ENCODE measurements around the gene FLRT2.

DNA sequence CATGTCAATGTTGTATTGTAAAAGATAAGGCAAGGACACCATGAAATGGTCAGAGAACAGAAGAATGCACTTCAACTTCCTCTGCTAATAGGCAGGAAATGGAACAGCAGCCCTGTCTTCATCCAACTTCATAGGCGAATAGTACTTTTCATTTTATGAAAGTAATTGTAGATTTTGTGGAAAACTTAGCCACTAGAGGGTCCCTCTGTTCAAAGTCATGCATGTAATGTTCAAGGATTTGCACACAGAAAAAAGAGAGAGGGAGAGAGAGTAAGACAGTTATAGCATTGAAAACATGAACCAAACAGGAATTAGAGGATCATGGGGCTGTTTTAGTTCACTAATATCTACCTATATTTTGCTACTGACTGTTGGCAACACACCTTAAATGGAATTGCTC, 172.2 kb downstream of the FLRT2 start:
- TF ChIP-seq, protein P1, sequence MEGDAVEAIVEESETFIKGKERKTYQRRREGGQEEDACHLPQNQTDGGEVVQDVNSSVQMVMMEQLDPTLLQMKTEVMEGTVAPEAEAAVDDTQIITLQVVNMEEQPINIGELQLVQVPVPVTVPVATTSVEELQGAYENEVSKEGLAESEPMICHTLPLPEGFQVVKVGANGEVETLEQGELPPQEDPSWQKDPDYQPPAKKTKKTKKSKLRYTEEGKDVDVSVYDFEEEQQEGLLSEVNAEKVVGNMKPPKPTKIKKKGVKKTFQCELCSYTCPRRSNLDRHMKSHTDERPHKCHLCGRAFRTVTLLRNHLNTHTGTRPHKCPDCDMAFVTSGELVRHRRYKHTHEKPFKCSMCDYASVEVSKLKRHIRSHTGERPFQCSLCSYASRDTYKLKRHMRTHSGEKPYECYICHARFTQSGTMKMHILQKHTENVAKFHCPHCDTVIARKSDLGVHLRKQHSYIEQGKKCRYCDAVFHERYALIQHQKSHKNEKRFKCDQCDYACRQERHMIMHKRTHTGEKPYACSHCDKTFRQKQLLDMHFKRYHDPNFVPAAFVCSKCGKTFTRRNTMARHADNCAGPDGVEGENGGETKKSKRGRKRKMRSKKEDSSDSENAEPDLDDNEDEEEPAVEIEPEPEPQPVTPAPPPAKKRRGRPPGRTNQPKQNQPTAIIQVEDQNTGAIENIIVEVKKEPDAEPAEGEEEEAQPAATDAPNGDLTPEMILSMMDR (IDR thresholded peaks at IDR 0.05): no peak
- TF ChIP-seq POLR2AphosphoS5 (IDR thresholded peaks at IDR 0.05; ENCODE audit: low read depth, low read length): no peak
- TF ChIP-seq SIN3A (IDR thresholded peaks at IDR 0.05; ENCODE audit: borderline replicate concordance, insufficient read depth, low read depth, low read length): no peak
